SK-N-SH (cell line): Measurements from ENCODE around the gene ICE1.

Source experiments
- CTCF ChIP-seq: fragments of 200-600 bp; sonication (generic); IDR thresholded peaks from 2 replicates; pipeline ENCODE4 v1.6.1; 2017; ENCODE audit warnings: antibody characterized with exemption, mild to moderate bottlenecking, moderate library complexity
- ELF1 ChIP-seq: IDR thresholded peaks from 2 replicates; pipeline ENCODE4 v1.4.0; 2012
- GABPA ChIP-seq: IDR thresholded peaks from 2 replicates; pipeline ENCODE4 v1.4.0; 2012; ENCODE audit warnings: low read depth, mild to moderate bottlenecking
- JUND ChIP-seq: IDR thresholded peaks from 2 replicates; pipeline ENCODE4 v1.4.0; 2012
- POLR2AphosphoS5 ChIP-seq: IDR thresholded peaks from 2 replicates; pipeline ENCODE4 v1.6.1; 2012; ENCODE audit warnings: low read depth, low read length
- RCOR1 ChIP-seq: fragments of 150-350 bp; IDR thresholded peaks from 2 replicates; pipeline ENCODE4 v1.6.1; 2017; ENCODE audit warnings: antibody characterized with exemption, low read length
- TAF1 ChIP-seq: IDR thresholded peaks from 2 replicates; pipeline ENCODE4 v1.6.1; 2012; ENCODE audit warnings: low read depth, mild to moderate bottlenecking, low read length, moderate library complexity, borderline replicate concordance
- USF2 ChIP-seq: fragments of 150-350 bp; IDR thresholded peaks from 2 replicates; pipeline ENCODE4 v1.6.1; 2017; ENCODE audit warnings: antibody characterized with exemption, low read length, low read depth, borderline replicate concordance
- YY1 ChIP-seq: IDR thresholded peaks from 2 replicates; pipeline ENCODE4 v1.4.0; 2012; ENCODE audit warnings: low read depth, mild to moderate bottlenecking
- TF ChIP-seq, protein P1 (sequence below): IDR thresholded peaks from 2 replicates; pipeline ENCODE4 v1.6.1; 2012; ENCODE audit warnings: mild to moderate bottlenecking, low read depth, low read length, moderate library complexity

DNA sequence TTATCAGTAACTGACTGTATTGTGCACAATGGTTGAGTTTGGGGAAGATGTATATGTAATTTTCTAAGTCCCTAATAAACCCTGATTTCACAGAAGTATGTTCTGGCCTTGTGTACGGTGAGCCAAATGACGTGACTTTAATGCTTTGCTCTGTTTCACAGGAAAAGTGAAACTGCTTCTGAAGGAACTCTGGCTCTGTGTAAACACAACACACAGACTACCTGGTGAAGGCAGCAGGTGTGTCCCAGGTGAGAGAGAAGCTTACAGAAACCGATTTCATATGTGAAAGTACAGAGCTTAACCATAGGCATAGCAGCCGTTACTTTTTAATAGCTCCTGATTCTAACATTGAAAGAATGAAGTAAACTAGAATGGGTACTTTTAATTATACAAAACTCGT lies 31.9 kb downstream of the ICE1 start:
- no peak for TF ChIP-seq CTCF
- TF ChIP-seq YY1, result no peak
- TF ChIP-seq, protein P1, sequence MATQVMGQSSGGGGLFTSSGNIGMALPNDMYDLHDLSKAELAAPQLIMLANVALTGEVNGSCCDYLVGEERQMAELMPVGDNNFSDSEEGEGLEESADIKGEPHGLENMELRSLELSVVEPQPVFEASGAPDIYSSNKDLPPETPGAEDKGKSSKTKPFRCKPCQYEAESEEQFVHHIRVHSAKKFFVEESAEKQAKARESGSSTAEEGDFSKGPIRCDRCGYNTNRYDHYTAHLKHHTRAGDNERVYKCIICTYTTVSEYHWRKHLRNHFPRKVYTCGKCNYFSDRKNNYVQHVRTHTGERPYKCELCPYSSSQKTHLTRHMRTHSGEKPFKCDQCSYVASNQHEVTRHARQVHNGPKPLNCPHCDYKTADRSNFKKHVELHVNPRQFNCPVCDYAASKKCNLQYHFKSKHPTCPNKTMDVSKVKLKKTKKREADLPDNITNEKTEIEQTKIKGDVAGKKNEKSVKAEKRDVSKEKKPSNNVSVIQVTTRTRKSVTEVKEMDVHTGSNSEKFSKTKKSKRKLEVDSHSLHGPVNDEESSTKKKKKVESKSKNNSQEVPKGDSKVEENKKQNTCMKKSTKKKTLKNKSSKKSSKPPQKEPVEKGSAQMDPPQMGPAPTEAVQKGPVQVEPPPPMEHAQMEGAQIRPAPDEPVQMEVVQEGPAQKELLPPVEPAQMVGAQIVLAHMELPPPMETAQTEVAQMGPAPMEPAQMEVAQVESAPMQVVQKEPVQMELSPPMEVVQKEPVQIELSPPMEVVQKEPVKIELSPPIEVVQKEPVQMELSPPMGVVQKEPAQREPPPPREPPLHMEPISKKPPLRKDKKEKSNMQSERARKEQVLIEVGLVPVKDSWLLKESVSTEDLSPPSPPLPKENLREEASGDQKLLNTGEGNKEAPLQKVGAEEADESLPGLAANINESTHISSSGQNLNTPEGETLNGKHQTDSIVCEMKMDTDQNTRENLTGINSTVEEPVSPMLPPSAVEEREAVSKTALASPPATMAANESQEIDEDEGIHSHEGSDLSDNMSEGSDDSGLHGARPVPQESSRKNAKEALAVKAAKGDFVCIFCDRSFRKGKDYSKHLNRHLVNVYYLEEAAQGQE, result no peak
- no peak for TF ChIP-seq POLR2AphosphoS5
- no peak for TF ChIP-seq RCOR1
- no peak for TF ChIP-seq GABPA
- no peak for TF ChIP-seq TAF1
- no peak for TF ChIP-seq ELF1
- TF ChIP-seq USF2, result no peak
- no peak for TF ChIP-seq JUND
